Cardiac muscle cell (in vitro differentiated cells and primary cell): Measurements from ENCODE around the gene MOB3A. TPM values are rescaled to one million over a fixed set of nuclear protein-coding genes. Genes with fewer than 3 reads are reported as not detected.

ENCODE experiments used
- DNase-seq, 2 donors: peaks; one replicate each; pipeline versions ENCODE4 v3.0.0 to v3.0.0-alpha.2; 2010 to 2017; ENCODE audit warnings: low read depth in 1 of 2, low spot score in 1 of 2
- H3K27ac ChIP-seq: fragments of 200-600 bp; sonication (generic); 2 replicates; pipeline ENCODE4 v1.5.1; 2016
- H3K27me3 ChIP-seq: fragments of 200-600 bp; sonication (generic); 2 replicates; pipeline ENCODE4 v1.6.0; 2016; ENCODE audit warnings: control low read depth
- H3K36me3 ChIP-seq: fragments of 200-600 bp; sonication (generic); 2 replicates; pipeline ENCODE4 v1.5.1; 2016; ENCODE audit warnings: control low read depth
- H3K4me1 ChIP-seq: fragments of 200-600 bp; sonication (generic); 2 replicates; pipeline ENCODE4 v1.8.1; 2017; ENCODE audit warnings: low read depth, mild to moderate bottlenecking, mixed run types
- H3K4me3 ChIP-seq: fragments of 200-600 bp; sonication (generic); 2 replicates; pipeline ENCODE4 v1.5.1; 2016; ENCODE audit warnings: mild to moderate bottlenecking
- H3K9me3 ChIP-seq: fragments of 200-600 bp; sonication (generic); 2 replicates; pipeline ENCODE4 v1.5.1; 2017; ENCODE audit warnings: low read depth, mild to moderate bottlenecking, control low read depth
- CTCF ChIP-seq: IDR thresholded peaks from 2 replicates; pipeline ENCODE4 v1.5.1; 2012; ENCODE audit warnings: low read depth, mild to moderate bottlenecking, low read length
- polyA plus RNA-seq: library from polyadenylated mRNA; unstranded; fragments of >200 nt; fragmentation: Nextera tagmentation; extraction: Ambion mirVana; gene quantifications from 2 replicates; pipeline ENCODE4 v1.2.1, GENCODE V29; 2016
- total RNA-seq: library from RNA; depleted of rRNA; stranded (reverse); fragments of >200 nt; gene quantifications from 2 replicates; pipeline ENCODE4 v1.2.3, GENCODE V29; 2016

The MOB3A gene
- total and polyA plus RNA-seq, 2 experiments from 2014 or later, result 15.1 to 21.6 TPM

GRCh38 chr19:2045501-2046045 is 50.6 kb downstream of the MOB3A start:
- Histone ChIP-seq H3K27me3 (no peaks in the 10 kb centered on the region), H3K9me3 (no peaks in the 10 kb centered on the region), H3K36me3 (no peaks in the 10 kb centered on the region), H3K4me1 (peaks cover 28% of the 10 kb centered on the region), H3K27ac (no peak overlapping the region), H3K4me3 (no peak overlapping the region)
- no peak for DNase-seq
- no peak for TF ChIP-seq CTCF

DNA sequence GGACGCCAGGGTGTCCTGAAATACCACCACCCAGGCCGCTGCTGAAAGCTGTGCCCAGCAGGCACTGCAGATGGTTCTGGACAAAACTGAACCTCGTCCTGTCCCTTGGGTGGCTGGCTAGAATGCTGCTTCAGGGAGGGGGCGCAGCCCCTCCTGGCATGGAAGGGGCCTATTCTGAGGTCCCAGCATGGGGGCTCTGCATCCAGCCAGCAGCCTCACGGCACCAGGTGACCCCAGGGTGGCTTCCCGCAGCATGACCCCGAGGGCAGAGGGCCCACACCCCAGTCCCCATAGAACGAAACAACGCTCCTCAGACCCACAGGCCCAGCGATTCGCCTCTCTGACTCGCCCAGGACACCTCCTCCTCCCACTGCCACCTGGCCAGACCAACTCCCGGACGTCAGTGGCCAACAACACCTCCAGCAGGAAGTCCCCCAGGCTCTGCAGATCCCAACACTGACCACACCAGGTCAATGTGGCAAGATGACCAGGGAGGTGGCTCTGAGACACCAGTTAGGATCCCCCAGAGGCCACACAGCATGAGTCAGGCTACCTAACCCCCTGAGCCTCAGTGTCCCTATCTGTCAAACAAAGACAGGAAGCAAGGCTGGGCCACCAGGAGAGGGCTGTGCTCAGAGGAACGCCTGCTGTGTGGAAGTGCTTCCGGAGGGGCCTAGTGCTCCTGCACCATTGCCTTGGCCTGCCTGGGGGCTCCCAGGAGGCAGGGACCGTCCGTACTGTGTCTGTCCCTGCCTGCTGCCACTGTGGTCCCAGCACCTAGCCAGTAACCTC is 51.2 kb downstream of the MOB3A start:
- no peaks in the 10 kb centered on the region for H3K36me3 ChIP-seq

GRCh38 chr19:2043961-2044708 is 52.0 kb downstream of the MOB3A start:
- Histone ChIP-seq H3K27ac (peak overlapping the region; percentile 14), H3K27me3 (no peaks in the 10 kb centered on the region), H3K4me1 (peaks cover 25% of the 10 kb centered on the region), H3K9me3 (no peaks in the 10 kb centered on the region), H3K4me3 (no peak overlapping the region), H3K36me3 (no peaks in the 10 kb centered on the region)
- no peak for TF ChIP-seq CTCF
- no peak for DNase-seq

More for the DNA sequence above, 51.2 kb downstream of the MOB3A start:
- H3K4me3 ChIP-seq, result no peak overlapping the region
- no peaks in the 10 kb centered on the region for H3K27me3 ChIP-seq
- H3K27ac ChIP-seq, result no peak overlapping the region
- TF ChIP-seq CTCF, result no peak
- no peak for DNase-seq
- H3K9me3 ChIP-seq, result no peaks in the 10 kb centered on the region
- peaks cover 32% of the 10 kb centered on the region for H3K4me1 ChIP-seq

GRCh38 chr19:2043251-2043641 is 52.9 kb downstream of the MOB3A start:
- no peak for TF ChIP-seq CTCF
- no peak for DNase-seq
- Histone ChIP-seq H3K9me3 (no peaks in the 10 kb centered on the region), H3K27me3 (no peaks in the 10 kb centered on the region), H3K27ac (no peak overlapping the region), H3K4me3 (no peak overlapping the region), H3K36me3 (no peaks in the 10 kb centered on the region), H3K4me1 (peaks cover 22% of the 10 kb centered on the region)

DNA sequence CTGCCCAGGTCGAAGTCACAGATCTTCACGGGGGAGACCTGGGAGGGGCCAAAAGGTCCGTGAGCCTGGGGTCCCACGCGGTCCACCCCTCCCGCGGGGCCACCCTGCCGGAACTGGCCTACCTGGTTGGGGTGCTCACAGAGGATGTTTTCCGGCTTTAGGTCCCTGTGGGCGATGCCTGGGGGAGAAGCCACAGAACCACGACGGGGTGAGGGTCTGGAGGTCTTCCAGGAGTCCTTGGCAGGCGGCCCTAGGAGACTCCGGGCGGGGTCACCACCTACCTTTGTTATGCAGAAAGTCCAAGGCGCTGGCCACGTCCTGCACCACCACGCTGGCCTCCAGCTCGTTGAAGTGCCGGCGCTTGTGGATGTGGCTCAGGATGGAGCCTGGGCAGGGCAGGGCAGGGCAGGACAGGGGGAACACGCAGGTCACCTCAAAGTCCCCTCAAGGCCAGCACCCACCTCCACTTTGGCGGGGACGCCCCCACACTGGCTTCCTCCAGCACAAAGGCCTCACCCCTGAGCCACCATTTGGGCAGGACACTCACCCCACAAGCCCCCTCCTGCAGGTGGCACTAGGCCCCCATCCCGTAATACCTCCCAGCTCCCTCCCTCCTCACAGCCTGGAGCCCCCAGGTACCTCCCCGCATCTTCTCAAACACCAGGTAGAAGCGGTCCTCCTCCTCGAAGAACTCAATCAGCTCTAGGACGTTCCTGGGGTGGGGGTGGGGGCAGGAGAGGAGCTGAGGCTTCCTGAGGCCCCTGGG is 53.5 kb downstream of the MOB3A start:
- H3K27me3 ChIP-seq, result no peaks in the 10 kb centered on the region
- peaks cover 22% of the 10 kb centered on the region for H3K4me1 ChIP-seq
- H3K9me3 ChIP-seq, result no peaks in the 10 kb centered on the region
- H3K36me3 ChIP-seq, result no peaks in the 10 kb centered on the region
- H3K4me3 ChIP-seq, result peak overlapping the region; percentile 8
- peak in 1 of 2 donors; percentile 39 for DNase-seq
- no peak for TF ChIP-seq CTCF
- peak overlapping the region; percentile 47 for H3K27ac ChIP-seq
